DOHH2 (cell line): Measurements from ENCODE around the gene SNRPF.
"Not testable (repeated sequence)": the region's sequence is repeated elsewhere in the genome, so short reads cannot be mapped to it uniquely, and the experiment has no call there.

Experiments
- H3F3A ChIP-seq: fragments of 200-600 bp; sonication (generic), shearing (Covaris generic); 2 replicates; pipeline ENCODE4 v1.6.0; 2016; ENCODE audit warnings: antibody characterized with exemption, mild to moderate bottlenecking; ENCODE audit not compliant: control insufficient read depth, insufficient read depth
- H3K27ac ChIP-seq: fragments of 200-600 bp; sonication (generic); 2 replicates; pipeline ENCODE4 v1.5.1; 2014; ENCODE audit warnings: low read depth, mild to moderate bottlenecking, low read length, moderate library complexity
- H3K27me3 ChIP-seq: fragments of 200-600 bp; sonication (generic); 2 replicates; pipeline ENCODE4 v1.6.1; 2014; ENCODE audit warnings: mild to moderate bottlenecking, low read length, mixed read lengths; ENCODE audit not compliant: control insufficient read depth
- H3K36me3 ChIP-seq: fragments of 200-600 bp; sonication (generic); 2 replicates; pipeline ENCODE4 v1.6.1; 2014; ENCODE audit warnings: mild to moderate bottlenecking, low read length, moderate library complexity, mixed read lengths; ENCODE audit not compliant: control insufficient read depth
- H3K4me1 ChIP-seq: fragments of 200-600 bp; sonication (generic); 2 replicates; pipeline ENCODE4 v1.6.1; 2014; ENCODE audit warnings: mild to moderate bottlenecking, low read length, mixed read lengths; ENCODE audit not compliant: control insufficient read depth
- H3K4me2 ChIP-seq: fragments of 200-600 bp; sonication (generic); 2 replicates; pipeline ENCODE4 v1.6.0; 2014; ENCODE audit warnings: mild to moderate bottlenecking, low read length, moderate library complexity
- H3K4me3 ChIP-seq: fragments of 200-600 bp; sonication (generic); 2 replicates; pipeline ENCODE4 v1.5.1; 2014; ENCODE audit warnings: mild to moderate bottlenecking, low read length, mixed read lengths
- H3K79me2 ChIP-seq: fragments of 200-600 bp; sonication (generic); 2 replicates; pipeline ENCODE4 v1.6.1; 2014; ENCODE audit warnings: mild to moderate bottlenecking, low read length, mixed read lengths; ENCODE audit not compliant: control insufficient read depth
- H3K9me2 ChIP-seq: fragments of 200-600 bp; sonication (generic); replicated peaks from 2 replicates; pipeline ENCODE4 v1.6.1; 2014; ENCODE audit warnings: mild to moderate bottlenecking, low read length, mixed read lengths; ENCODE audit not compliant: control insufficient read depth
- H3K9me3 ChIP-seq: fragments of 200-600 bp; sonication (generic); 2 replicates; pipeline ENCODE4 v1.6.1; 2014; ENCODE audit warnings: antibody characterized with exemption, low read length, mixed read lengths; ENCODE audit not compliant: control insufficient read depth, insufficient read depth
- H4K20me1 ChIP-seq: fragments of 200-600 bp; sonication (generic); 2 replicates; pipeline ENCODE4 v1.6.0; 2014; ENCODE audit warnings: low read depth, mild to moderate bottlenecking, antibody characterized with exemption, low read length, moderate library complexity; ENCODE audit not compliant: control insufficient read depth, insufficient read depth
- EZH2phosphoT487 ChIP-seq: fragments of 200-600 bp; sonication (generic); IDR thresholded peaks from 2 replicates; pipeline ENCODE4 v1.6.1; 2017; ENCODE audit warnings: borderline replicate concordance, mild to moderate bottlenecking, antibody characterized with exemption, low read length, moderate library complexity, mixed read lengths
- TF ChIP-seq, protein P1 (sequence below): fragments of 200-600 bp; sonication (generic); IDR thresholded peaks from one replicate; pipeline ENCODE4 v1.5.1; 2014; ENCODE audit warnings: antibody characterized with exemption, mild to moderate bottlenecking, low read depth, low read length; ENCODE audit not compliant: poor library complexity, severe bottlenecking

SNRPF gene

DNA sequence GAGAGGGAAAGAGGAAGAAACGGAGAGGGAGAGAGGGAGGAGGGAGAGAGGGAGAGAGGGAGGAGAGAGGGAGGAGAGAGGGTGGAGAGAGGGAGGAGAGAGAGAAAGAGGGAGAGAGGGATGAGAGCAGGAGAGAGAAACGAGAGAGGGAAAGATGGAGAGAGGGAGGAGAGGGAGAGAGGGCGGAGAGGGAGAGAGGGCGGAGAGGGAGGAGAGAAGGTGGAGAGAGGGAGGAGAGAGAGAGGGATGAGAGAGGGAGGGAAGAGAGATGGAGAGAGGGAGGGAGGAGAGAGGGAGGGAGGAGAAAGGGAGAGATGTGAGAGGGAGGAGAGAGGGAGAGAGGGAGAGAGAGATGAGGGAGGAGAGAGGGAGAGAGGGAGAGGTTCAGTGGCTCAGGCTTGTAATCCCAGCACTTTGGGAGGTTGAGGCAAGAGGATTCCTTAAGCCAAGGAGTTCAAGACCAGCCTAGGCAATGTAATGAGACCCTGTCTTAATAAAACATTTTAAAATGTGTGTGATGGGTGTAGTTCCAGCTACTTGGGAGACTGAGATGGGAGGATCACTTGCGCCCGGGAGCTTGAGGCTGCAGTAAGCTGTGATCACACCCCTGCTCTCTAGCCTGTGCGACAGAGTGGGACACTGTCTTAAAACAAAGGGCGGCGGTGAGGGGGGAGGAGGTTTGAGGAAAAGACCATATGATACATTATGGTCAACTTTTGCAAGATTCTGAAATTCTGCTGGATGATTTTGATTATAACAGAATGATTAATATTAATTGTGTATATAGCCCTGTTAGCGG lies 21.3 kb upstream of the SNRPF start:
- Histone ChIP-seq H3K79me2 (no peaks in the 10 kb centered on the region), H3K36me3 (no peaks in the 10 kb centered on the region), H3K4me3 (no peak overlapping the region), H3K27me3 (peaks cover 15% of the 10 kb centered on the region), H3F3A (no peaks in the 10 kb centered on the region), H3K9me2 (no peaks in the 10 kb centered on the region), H3K27ac (no peak overlapping the region), H3K4me2 (no peak overlapping the region), H3K9me3 (no peaks in the 10 kb centered on the region), H4K20me1 (no peaks in the 10 kb centered on the region), H3K4me1 (no peaks in the 10 kb centered on the region)
- TF ChIP-seq, protein P1, sequence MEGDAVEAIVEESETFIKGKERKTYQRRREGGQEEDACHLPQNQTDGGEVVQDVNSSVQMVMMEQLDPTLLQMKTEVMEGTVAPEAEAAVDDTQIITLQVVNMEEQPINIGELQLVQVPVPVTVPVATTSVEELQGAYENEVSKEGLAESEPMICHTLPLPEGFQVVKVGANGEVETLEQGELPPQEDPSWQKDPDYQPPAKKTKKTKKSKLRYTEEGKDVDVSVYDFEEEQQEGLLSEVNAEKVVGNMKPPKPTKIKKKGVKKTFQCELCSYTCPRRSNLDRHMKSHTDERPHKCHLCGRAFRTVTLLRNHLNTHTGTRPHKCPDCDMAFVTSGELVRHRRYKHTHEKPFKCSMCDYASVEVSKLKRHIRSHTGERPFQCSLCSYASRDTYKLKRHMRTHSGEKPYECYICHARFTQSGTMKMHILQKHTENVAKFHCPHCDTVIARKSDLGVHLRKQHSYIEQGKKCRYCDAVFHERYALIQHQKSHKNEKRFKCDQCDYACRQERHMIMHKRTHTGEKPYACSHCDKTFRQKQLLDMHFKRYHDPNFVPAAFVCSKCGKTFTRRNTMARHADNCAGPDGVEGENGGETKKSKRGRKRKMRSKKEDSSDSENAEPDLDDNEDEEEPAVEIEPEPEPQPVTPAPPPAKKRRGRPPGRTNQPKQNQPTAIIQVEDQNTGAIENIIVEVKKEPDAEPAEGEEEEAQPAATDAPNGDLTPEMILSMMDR, result no peak
- TF ChIP-seq EZH2phosphoT487, result no peak

GRCh38 chr12:95838125-95838524 lies 20.6 kb upstream of the SNRPF start:
- Histone ChIP-seq H3K27me3 (peaks cover 13% of the 10 kb centered on the region), H4K20me1 (no peaks in the 10 kb centered on the region), H3K9me3 (no peaks in the 10 kb centered on the region), H3K4me2 (no peak overlapping the region), H3K9me2 (no peaks in the 10 kb centered on the region), H3K4me1 (no peaks in the 10 kb centered on the region), H3K27ac (no peak overlapping the region), H3K79me2 (no peaks in the 10 kb centered on the region), H3K4me3 (no peak overlapping the region), H3F3A (no peaks in the 10 kb centered on the region), H3K36me3 (no peaks in the 10 kb centered on the region)
- TF ChIP-seq EZH2phosphoT487, result no peak
- TF ChIP-seq, protein P1, result no peak

DNA sequence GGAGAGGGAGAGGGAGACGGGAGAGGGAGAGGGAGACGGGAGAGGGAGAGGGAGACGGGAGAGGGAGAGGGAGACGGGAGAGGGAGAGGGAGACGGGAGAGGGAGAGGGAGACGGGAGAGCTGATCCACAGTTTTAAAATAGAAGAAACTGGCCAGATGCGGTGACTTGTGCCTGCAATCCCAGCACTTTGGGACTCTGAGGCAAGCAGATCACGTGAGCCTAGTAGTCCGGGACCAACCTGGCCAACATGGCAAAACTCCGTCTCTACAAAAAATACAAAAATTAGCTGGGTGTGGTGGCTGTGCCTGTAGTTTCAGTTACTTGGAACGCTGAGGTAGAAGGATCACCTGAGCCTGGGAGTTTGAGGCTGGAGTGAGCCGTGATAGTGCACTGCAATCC lies 16.3 kb upstream of the SNRPF start:
- H3K27me3 ChIP-seq, H4K20me1 ChIP-seq, H3K79me2 ChIP-seq, H3K4me2 ChIP-seq, H3K4me1 ChIP-seq, H3K27ac ChIP-seq, H3K36me3 ChIP-seq, H3K4me3 ChIP-seq, H3K9me2 ChIP-seq, H3K9me3 ChIP-seq, H3F3A ChIP-seq: not testable (repeated sequence)

- H4K20me1 ChIP-seq, result no peaks in the 10 kb centered on the region
- no peaks in the 10 kb centered on the region for H3K9me3 ChIP-seq
- no peaks in the 10 kb centered on the region for H3K79me2 ChIP-seq
- H3K27ac ChIP-seq, result no peak overlapping the region
- no peak overlapping the region for H3K4me2 ChIP-seq
- peaks cover 5% of the 10 kb centered on the region for H3K27me3 ChIP-seq
- H3K36me3 ChIP-seq, result no peaks in the 10 kb centered on the region
- H3K9me2 ChIP-seq, result no peaks in the 10 kb centered on the region
- no peak for TF ChIP-seq EZH2phosphoT487
- TF ChIP-seq, protein P1, result no peak
- H3F3A ChIP-seq, result no peaks in the 10 kb centered on the region
- H3K4me3 ChIP-seq, result no peak overlapping the region
- H3K4me1 ChIP-seq, result peaks cover 8% of the 10 kb centered on the region
These were observed 10.0 kb upstream of the SNRPF start for GRCh38 chr12:95848575-95849388.
